Astrocyte of the hippocampus (primary cell): ENCODE measurements around the gene MGAT2.
"Not testable (repeated sequence)": the region's sequence is repeated elsewhere in the genome, so short reads cannot be mapped to it uniquely, and the experiment has no call there.

ENCODE experiments used
- DNase-seq: peaks from one replicate; pipeline ENCODE4 v3.0.0; 2011; ENCODE audit warnings: low read depth, low spot score

MGAT2 gene

DNA sequence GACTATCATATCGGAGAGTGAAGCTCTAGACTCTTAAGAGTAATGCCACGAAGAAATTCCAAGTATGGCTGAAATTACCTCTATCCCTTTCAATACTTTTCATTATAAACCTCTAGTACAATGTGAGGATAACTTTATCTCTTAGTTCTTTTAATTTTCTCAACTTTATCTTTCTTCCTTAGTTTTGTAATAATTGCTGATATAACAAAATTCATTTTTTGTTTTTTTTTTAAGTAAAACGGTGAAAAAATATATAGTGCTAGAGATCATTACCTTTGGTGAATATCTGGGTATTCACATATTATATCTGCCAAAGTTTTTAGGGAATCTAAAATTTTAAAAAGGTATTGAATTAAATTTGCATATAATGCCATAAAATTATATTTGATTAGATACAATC is 33.9 kb downstream of the MGAT2 start:
- DNase-seq = no peak

DNA sequence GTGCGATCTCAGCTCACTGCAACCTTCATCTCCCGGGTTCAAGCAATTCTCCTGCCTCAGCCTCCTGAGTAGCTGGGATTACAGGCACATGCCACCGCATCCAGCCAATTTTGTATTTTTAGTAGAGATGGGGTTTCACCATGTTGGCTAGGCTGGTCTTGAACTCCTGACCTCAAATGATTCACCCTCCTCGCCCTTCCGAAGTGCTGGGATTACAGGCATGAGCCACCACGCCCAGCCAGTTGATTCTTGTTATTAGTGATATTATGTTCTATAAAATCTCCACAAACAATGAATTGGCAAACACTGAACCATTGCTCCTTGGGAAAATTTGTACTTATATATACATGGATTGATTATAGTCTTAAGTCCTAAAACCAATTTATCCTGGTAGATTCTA is 36.9 kb downstream of the MGAT2 start:
- DNase-seq = not testable (repeated sequence)

- DNase-seq = no peak
Observed at GRCh38 chr14:49659526-49660455, 39.2 kb downstream of the MGAT2 start.

- DNase-seq = no peak
Observed at GRCh38 chr14:49670475-49670874, 49.9 kb downstream of the MGAT2 start.
